ENCODE measurements around the gene KLK14. TPM values are rescaled to one million over a fixed set of nuclear protein-coding genes. Genes with fewer than 3 reads are reported as not detected.

KLK14 gene
- polyA plus RNA-seq, 1 donor from 2014 or later = not detected

DNA sequence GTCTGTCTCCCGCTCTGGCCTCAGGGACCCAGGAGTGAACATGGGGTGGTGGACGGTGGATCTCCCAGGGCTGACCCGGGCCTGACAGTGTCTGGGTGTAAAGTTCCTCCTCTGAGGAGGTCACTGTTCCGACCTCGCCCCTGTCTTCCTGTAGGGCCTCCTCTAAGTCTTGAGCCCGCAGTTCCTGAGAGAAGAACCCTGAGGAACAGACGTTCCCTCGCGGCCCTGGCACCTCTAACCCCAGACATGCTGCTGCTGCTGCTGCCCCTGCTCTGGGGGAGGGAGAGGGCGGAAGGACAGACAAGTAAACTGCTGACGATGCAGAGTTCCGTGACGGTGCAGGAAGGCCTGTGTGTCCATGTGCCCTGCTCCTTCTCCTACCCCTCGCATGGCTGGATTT is 42.0 kb upstream of the KLK14 start, which contains the start of gene SIGLEC9:
TSS of gene SIGLEC9 (plus strand) at position 178 of the 400 bp plus-strand sequence. CDS start at position 247, 69 bp downstream.
- no peak within 1 kb of the TSS for H3K9ac ChIP-seq (ENCODE audit: low read length)
- TF ChIP-seq EZH2 (IDR thresholded peaks at IDR 0.05; ENCODE audit: borderline replicate concordance, insufficient read depth, low read length, poor library complexity, severe bottlenecking) = no peak
- TF ChIP-seq POLR2AphosphoS5 (IDR thresholded peaks at IDR 0.05) = no peak
- no peak for TF ChIP-seq RAD21 (conservative IDR thresholded peaks at IDR 0.05)
- no peak for TF ChIP-seq SMC3 (conservative IDR thresholded peaks at IDR 0.05; ENCODE audit: poor library complexity)
- no peak for TF ChIP-seq EP300 (conservative IDR thresholded peaks at IDR 0.05; ENCODE audit: poor library complexity, severe bottlenecking)
- H3F3A ChIP-seq (ENCODE audit: insufficient read depth, low read length, poor library complexity, severe bottlenecking) = no peaks in the 10 kb centered on the region
- H3K36me3 ChIP-seq (ENCODE audit: insufficient read depth, low read length) = no peaks in the 10 kb centered on the region
- H3K27me3 ChIP-seq (ENCODE audit: insufficient read depth, low read depth, low read length) = no peaks in the 10 kb centered on the region
- no peak within 1 kb of the TSS for H2AFZ ChIP-seq (ENCODE audit: low read depth, low read length)
- H3K27ac ChIP-seq (ENCODE audit: low read length) = no peak within 1 kb of the TSS
- H3K9me3 ChIP-seq (ENCODE audit: low read length) = no peaks in the 10 kb centered on the region
- H3K4me2 ChIP-seq (ENCODE audit: low read length) = no peak within 1 kb of the TSS
- H3K4me3 ChIP-seq (ENCODE audit: low read length) = no peak within 1 kb of the TSS
- no peaks in the 10 kb centered on the region for H3K79me2 ChIP-seq (replicated peaks; ENCODE audit: insufficient read depth, low read length)
- H3K9me2 ChIP-seq (ENCODE audit: insufficient read depth, low read length) = no peaks in the 10 kb centered on the region
- H4K20me1 ChIP-seq (ENCODE audit: insufficient read depth) = no peaks in the 10 kb centered on the region

DNA sequence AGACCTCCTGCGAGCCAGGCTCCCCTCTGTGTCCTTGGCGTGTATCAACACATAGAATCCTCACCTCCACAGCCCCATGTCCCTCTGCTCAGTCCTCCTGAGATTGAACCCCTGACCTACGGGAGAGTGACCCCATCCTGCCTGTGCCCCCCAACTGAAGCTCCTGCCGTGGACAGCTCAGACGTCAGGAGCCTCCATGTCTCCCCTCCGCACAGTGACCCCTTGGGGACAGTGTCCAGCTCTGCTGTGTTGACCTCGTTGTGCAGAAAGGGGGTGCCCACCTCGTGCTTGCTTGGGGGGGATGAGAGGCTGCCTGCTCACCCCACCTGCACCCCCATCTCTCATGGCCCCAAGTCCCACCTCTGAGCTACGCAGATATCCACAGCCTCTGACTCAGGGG is 41.5 kb upstream of the KLK14 start:
- H3K27me3 ChIP-seq (ENCODE audit: insufficient read depth, low read depth, low read length) = no peaks in the 10 kb centered on the region
- no peak overlapping the region for H3K27ac ChIP-seq (ENCODE audit: low read length)
- H3K9ac ChIP-seq (ENCODE audit: low read length) = no peak overlapping the region

More for the DNA sequence above, 41.5 kb upstream of the KLK14 start:
- H4K20me1 ChIP-seq (ENCODE audit: insufficient read depth) = no peaks in the 10 kb centered on the region
- no peaks in the 10 kb centered on the region for H3K9me2 ChIP-seq (ENCODE audit: insufficient read depth, low read length)
- no peak overlapping the region for H3K4me2 ChIP-seq (ENCODE audit: low read length)
- H3K9me3 ChIP-seq (ENCODE audit: low read length) = no peaks in the 10 kb centered on the region
- no peaks in the 10 kb centered on the region for H3F3A ChIP-seq (ENCODE audit: insufficient read depth, low read length, poor library complexity, severe bottlenecking)
- H3K36me3 ChIP-seq (ENCODE audit: insufficient read depth, low read length) = no peaks in the 10 kb centered on the region
- H2AFZ ChIP-seq (ENCODE audit: low read depth, low read length) = no peak overlapping the region
- no peak overlapping the region for H3K4me3 ChIP-seq (ENCODE audit: low read length)
- no peaks in the 10 kb centered on the region for H3K79me2 ChIP-seq (replicated peaks; ENCODE audit: insufficient read depth, low read length)
- TF ChIP-seq MXI1 (conservative IDR thresholded peaks at IDR 0.05; ENCODE audit: poor library complexity, severe bottlenecking) = no peak
- no peak for TF ChIP-seq RAD21 (conservative IDR thresholded peaks at IDR 0.05)
- TF ChIP-seq, protein P1, sequence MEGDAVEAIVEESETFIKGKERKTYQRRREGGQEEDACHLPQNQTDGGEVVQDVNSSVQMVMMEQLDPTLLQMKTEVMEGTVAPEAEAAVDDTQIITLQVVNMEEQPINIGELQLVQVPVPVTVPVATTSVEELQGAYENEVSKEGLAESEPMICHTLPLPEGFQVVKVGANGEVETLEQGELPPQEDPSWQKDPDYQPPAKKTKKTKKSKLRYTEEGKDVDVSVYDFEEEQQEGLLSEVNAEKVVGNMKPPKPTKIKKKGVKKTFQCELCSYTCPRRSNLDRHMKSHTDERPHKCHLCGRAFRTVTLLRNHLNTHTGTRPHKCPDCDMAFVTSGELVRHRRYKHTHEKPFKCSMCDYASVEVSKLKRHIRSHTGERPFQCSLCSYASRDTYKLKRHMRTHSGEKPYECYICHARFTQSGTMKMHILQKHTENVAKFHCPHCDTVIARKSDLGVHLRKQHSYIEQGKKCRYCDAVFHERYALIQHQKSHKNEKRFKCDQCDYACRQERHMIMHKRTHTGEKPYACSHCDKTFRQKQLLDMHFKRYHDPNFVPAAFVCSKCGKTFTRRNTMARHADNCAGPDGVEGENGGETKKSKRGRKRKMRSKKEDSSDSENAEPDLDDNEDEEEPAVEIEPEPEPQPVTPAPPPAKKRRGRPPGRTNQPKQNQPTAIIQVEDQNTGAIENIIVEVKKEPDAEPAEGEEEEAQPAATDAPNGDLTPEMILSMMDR (IDR thresholded peaks at IDR 0.05; ENCODE audit: poor library complexity, severe bottlenecking) = no peak
- TF ChIP-seq SMC3 (conservative IDR thresholded peaks at IDR 0.05; ENCODE audit: poor library complexity) = no peak
- TF ChIP-seq EZH2 (IDR thresholded peaks at IDR 0.05; ENCODE audit: borderline replicate concordance, insufficient read depth, low read length, poor library complexity, severe bottlenecking) = no peak
- TF ChIP-seq, protein P2, sequence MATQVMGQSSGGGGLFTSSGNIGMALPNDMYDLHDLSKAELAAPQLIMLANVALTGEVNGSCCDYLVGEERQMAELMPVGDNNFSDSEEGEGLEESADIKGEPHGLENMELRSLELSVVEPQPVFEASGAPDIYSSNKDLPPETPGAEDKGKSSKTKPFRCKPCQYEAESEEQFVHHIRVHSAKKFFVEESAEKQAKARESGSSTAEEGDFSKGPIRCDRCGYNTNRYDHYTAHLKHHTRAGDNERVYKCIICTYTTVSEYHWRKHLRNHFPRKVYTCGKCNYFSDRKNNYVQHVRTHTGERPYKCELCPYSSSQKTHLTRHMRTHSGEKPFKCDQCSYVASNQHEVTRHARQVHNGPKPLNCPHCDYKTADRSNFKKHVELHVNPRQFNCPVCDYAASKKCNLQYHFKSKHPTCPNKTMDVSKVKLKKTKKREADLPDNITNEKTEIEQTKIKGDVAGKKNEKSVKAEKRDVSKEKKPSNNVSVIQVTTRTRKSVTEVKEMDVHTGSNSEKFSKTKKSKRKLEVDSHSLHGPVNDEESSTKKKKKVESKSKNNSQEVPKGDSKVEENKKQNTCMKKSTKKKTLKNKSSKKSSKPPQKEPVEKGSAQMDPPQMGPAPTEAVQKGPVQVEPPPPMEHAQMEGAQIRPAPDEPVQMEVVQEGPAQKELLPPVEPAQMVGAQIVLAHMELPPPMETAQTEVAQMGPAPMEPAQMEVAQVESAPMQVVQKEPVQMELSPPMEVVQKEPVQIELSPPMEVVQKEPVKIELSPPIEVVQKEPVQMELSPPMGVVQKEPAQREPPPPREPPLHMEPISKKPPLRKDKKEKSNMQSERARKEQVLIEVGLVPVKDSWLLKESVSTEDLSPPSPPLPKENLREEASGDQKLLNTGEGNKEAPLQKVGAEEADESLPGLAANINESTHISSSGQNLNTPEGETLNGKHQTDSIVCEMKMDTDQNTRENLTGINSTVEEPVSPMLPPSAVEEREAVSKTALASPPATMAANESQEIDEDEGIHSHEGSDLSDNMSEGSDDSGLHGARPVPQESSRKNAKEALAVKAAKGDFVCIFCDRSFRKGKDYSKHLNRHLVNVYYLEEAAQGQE (IDR thresholded peaks at IDR 0.05; ENCODE audit: borderline replicate concordance) = no peak
- no peak for TF ChIP-seq EP300 (conservative IDR thresholded peaks at IDR 0.05; ENCODE audit: poor library complexity, severe bottlenecking)
- no peak for TF ChIP-seq POLR2AphosphoS5 (IDR thresholded peaks at IDR 0.05)
- TF ChIP-seq TAF1 (IDR thresholded peaks at IDR 0.05; ENCODE audit: low read depth) = no peak
